ENCODE results near the gene FXYD1.

GRCh38 chr19:35126624-35126959 is 12.0 kb upstream of the FXYD1 start:
- no peak for TF ChIP-seq CTCF (IDR thresholded peaks at IDR 0.05; ENCODE audit: insufficient read depth, low read length)
- no peak for TF ChIP-seq REST (IDR thresholded peaks at IDR 0.05; ENCODE audit: insufficient replicate concordance, low read depth)
- TF ChIP-seq POLR2AphosphoS5 (IDR thresholded peaks at IDR 0.05; ENCODE audit: low read depth): no peak
- TF ChIP-seq GABPA (IDR thresholded peaks at IDR 0.05; ENCODE audit: low read depth): no peak
